Duodenal mucosa (tissue), 2 donors: Measurements from ENCODE around the gene RFT1.
A peak's percentile ranks its signal among the peaks of the same experiment; 100 is the strongest.

Experiments
- H3K27ac ChIP-seq: one replicate; pipeline ENCODE4 v1.7.0; 2013; ENCODE audit warnings: low read depth, low read length
- H3K27me3 ChIP-seq, 2 donors: one replicate each; pipeline ENCODE4 v1.7.0; 2013; ENCODE audit warnings: low read length in 2 of 2, control low read depth in 1 of 2; ENCODE audit not compliant: insufficient read depth in 2 of 2, control insufficient read depth in 1 of 2
- H3K36me3 ChIP-seq, 2 donors: one replicate each; pipeline ENCODE4 v1.7.0; 2013; ENCODE audit warnings: low read length in 2 of 2, control low read depth in 1 of 2; ENCODE audit not compliant: insufficient read depth in 2 of 2, control insufficient read depth in 1 of 2
- H3K4me1 ChIP-seq, 2 donors: one replicate each; pipeline ENCODE4 v1.7.0; 2013; ENCODE audit warnings: low read length in 2 of 2, control low read depth in 1 of 2; ENCODE audit not compliant: insufficient read depth in 2 of 2, control insufficient read depth in 1 of 2
- H3K4me3 ChIP-seq, 2 donors: one replicate each; pipeline ENCODE4 v1.7.0; 2013; ENCODE audit warnings: low read length in 2 of 2, low read depth in 1 of 2
- H3K9ac ChIP-seq, 2 donors: one replicate each; pipeline ENCODE4 v1.7.0; 2013; ENCODE audit warnings: low read length in 2 of 2, low read depth in 1 of 2
- H3K9me3 ChIP-seq, 2 donors: one replicate each; pipeline ENCODE4 v1.7.0; 2013; ENCODE audit warnings: low read length in 2 of 2, control low read depth in 1 of 2; ENCODE audit not compliant: control insufficient read depth in 1 of 2

Gene RFT1

GRCh38 chr3:53049987-53050386 is 80.2 kb downstream of the RFT1 start:
- H3K4me3 ChIP-seq, result no peak overlapping the region
- H3K9ac ChIP-seq, result no peak overlapping the region
- H3K36me3 ChIP-seq, result no peaks in the 10 kb centered on the region
- H3K27ac ChIP-seq, result no peak overlapping the region
- H3K27me3 ChIP-seq, result no peaks in the 10 kb centered on the region
- H3K9me3 ChIP-seq, result no peaks in the 10 kb centered on the region
- no peaks in the 10 kb centered on the region for H3K4me1 ChIP-seq

- H3K4me1 ChIP-seq, result peaks cover 8 to 13% of the 10 kb centered on the region in 2 donors
- H3K27me3 ChIP-seq, result no peaks in the 10 kb centered on the region
- H3K9me3 ChIP-seq, result no peaks in the 10 kb centered on the region
- H3K9ac ChIP-seq, result peak overlapping the region; percentile 54 to 60
- H3K36me3 ChIP-seq, result no peaks in the 10 kb centered on the region
- H3K4me3 ChIP-seq, result peak overlapping the region; percentile 73 to 77
- peak overlapping the region; percentile 32 for H3K27ac ChIP-seq
These were observed 83.8 kb downstream of the RFT1 start for GRCh38 chr3:53046171-53047170.

- peak within 1 kb of the TSS; percentile 83 to 84 for H3K4me3 ChIP-seq
- H3K9me3 ChIP-seq, result no peaks in the 10 kb centered on the region
- peak within 1 kb of the TSS; percentile 73 for H3K27ac ChIP-seq
- peak within 1 kb of the TSS; percentile 81 to 90 for H3K9ac ChIP-seq
- H3K27me3 ChIP-seq, result no peaks in the 10 kb centered on the region
- peaks cover 8 to 13% of the 10 kb centered on the region in 2 donors for H3K4me1 ChIP-seq
- H3K36me3 ChIP-seq, result no peaks in the 10 kb centered on the region
These were observed 84.6 kb downstream of the RFT1 start, which contains the start of gene SFMBT1 for GRCh38 chr3:53045518-53046170. Gene SFMBT1, minus strand, starts transcription at chr3:53046073. Its CDS starts 76,945 bp downstream, at chr3:52969128.

- Histone ChIP-seq H3K36me3 (no peaks in the 10 kb centered on the region), H3K27ac (peak overlapping the region; percentile 73), H3K27me3 (no peaks in the 10 kb centered on the region), H3K4me1 (peaks cover 11 to 18% of the 10 kb centered on the region in 2 donors), H3K9ac (peak overlapping the region; percentile 81 to 90), H3K9me3 (no peaks in the 10 kb centered on the region), H3K4me3 (peak overlapping the region; percentile 83 to 84)
These were observed 85.3 kb downstream of the RFT1 start for GRCh38 chr3:53044711-53045517.

GRCh38 chr3:53044371-53044710 is 85.9 kb downstream of the RFT1 start:
- H3K4me1 ChIP-seq, result peaks cover 11 to 18% of the 10 kb centered on the region in 2 donors
- peak overlapping the region; percentile 83 to 84 for H3K4me3 ChIP-seq
- no peaks in the 10 kb centered on the region for H3K27me3 ChIP-seq
- peak overlapping the region; percentile 73 for H3K27ac ChIP-seq
- H3K9ac ChIP-seq, result peak overlapping the region; percentile 81 to 90
- no peaks in the 10 kb centered on the region for H3K9me3 ChIP-seq
- H3K36me3 ChIP-seq, result no peaks in the 10 kb centered on the region

- Histone ChIP-seq H3K9ac (no peak overlapping the region), H3K27me3 (no peaks in the 10 kb centered on the region), H3K4me1 (peaks cover 11 to 18% of the 10 kb centered on the region in 2 donors), H3K27ac (no peak overlapping the region), H3K4me3 (peak overlapping the region in 1 of 2 donors; percentile 84), H3K36me3 (no peaks in the 10 kb centered on the region), H3K9me3 (no peaks in the 10 kb centered on the region)
These were observed 86.5 kb downstream of the RFT1 start for GRCh38 chr3:53043738-53044137.

- H3K4me1 ChIP-seq, result peaks cover 11 to 18% of the 10 kb centered on the region in 2 donors
- no peaks in the 10 kb centered on the region for H3K27me3 ChIP-seq
- no peak overlapping the region for H3K4me3 ChIP-seq
- no peaks in the 10 kb centered on the region for H3K9me3 ChIP-seq
- H3K27ac ChIP-seq, result no peak overlapping the region
- no peak overlapping the region for H3K9ac ChIP-seq
- no peaks in the 10 kb centered on the region for H3K36me3 ChIP-seq
These were observed 87.6 kb downstream of the RFT1 start for GRCh38 chr3:53042651-53043050.

GRCh38 chr3:53040351-53040820 is 89.8 kb downstream of the RFT1 start:
- no peaks in the 10 kb centered on the region for H3K9me3 ChIP-seq
- H3K4me3 ChIP-seq, result no peak overlapping the region
- H3K27ac ChIP-seq, result no peak overlapping the region
- no peak overlapping the region for H3K9ac ChIP-seq
- H3K36me3 ChIP-seq, result no peaks in the 10 kb centered on the region
- H3K4me1 ChIP-seq, result peaks cover 11 to 25% of the 10 kb centered on the region in 2 donors
- no peaks in the 10 kb centered on the region for H3K27me3 ChIP-seq

GRCh38 chr3:53039376-53039752 is 90.9 kb downstream of the RFT1 start:
- no peak overlapping the region for H3K27ac ChIP-seq
- H3K4me1 ChIP-seq, result peaks cover 7 to 28% of the 10 kb centered on the region in 2 donors

More at GRCh38 chr3:53039376-53039752, 90.9 kb downstream of the RFT1 start:
- Histone ChIP-seq H3K27me3 (no peaks in the 10 kb centered on the region), H3K4me3 (no peak overlapping the region), H3K9me3 (no peaks in the 10 kb centered on the region), H3K9ac (no peak overlapping the region), H3K36me3 (no peaks in the 10 kb centered on the region)
